HepG2 (cell line): Measurements from ENCODE around the gene NINJ2. TPM values are rescaled to one million over a fixed set of nuclear protein-coding genes. Genes with fewer than 3 reads are reported as not detected.
A peak's percentile ranks its signal among the peaks of the same experiment; 100 is the strongest.

Experiments used
- AKNA ChIP-seq: sonication (generic); formaldehyde crosslinking; IDR thresholded peaks from 2 replicates; pipeline ENCODE4 v1.4.0; 2020; ENCODE audit warnings: missing genetic modification reagents, borderline replicate concordance
- CERS6 ChIP-seq: sonication (generic); formaldehyde crosslinking; IDR thresholded peaks from 2 replicates; pipeline ENCODE4 v1.5.0; 2020; ENCODE audit warnings: missing genetic modification reagents
- EZH2 ChIP-seq: conservative IDR thresholded peaks from 2 replicates; pipeline ENCODE4 v1.6.1; 2012; ENCODE audit warnings: mild to moderate bottlenecking, low read depth, low read length, moderate library complexity
- FOXP1 ChIP-seq, 2 experiments: fragments of 450-650 bp in 1 of 2; IDR thresholded peaks; 2 replicates each; pipeline ENCODE4 v1.6.1; 2017 to 2018; ENCODE audit warnings: antibody characterized with exemption in 1 of 2
- HCFC1 ChIP-seq: fragments of 150-350 bp; IDR thresholded peaks from 2 replicates; pipeline ENCODE4 v1.6.1; 2014; ENCODE audit warnings: low read depth, low read length
- ISL2 ChIP-seq: sonication (generic); formaldehyde crosslinking; IDR thresholded peaks from 2 replicates; pipeline ENCODE4 v1.5.0; 2020; ENCODE audit warnings: missing genetic modification reagents
- MED8 ChIP-seq: sonication (generic); formaldehyde crosslinking; IDR thresholded peaks from 2 replicates; pipeline ENCODE4 v1.8.1; 2023; ENCODE audit warnings: mild to moderate bottlenecking, missing genetic modification reagents; ENCODE audit not compliant: insufficient replicate concordance
- MEIS1 ChIP-seq: sonication (generic); formaldehyde crosslinking; IDR thresholded peaks from 2 replicates; pipeline ENCODE4 v1.9.0; 2021; ENCODE audit warnings: mild to moderate bottlenecking, missing genetic modification reagents, moderate library complexity, borderline replicate concordance
- NFKB2 ChIP-seq: sonication (generic); formaldehyde crosslinking; IDR thresholded peaks from 2 replicates; pipeline ENCODE4 v1.4.0; 2020; ENCODE audit warnings: missing genetic modification reagents, borderline replicate concordance
- SALL2 ChIP-seq: sonication (generic); formaldehyde crosslinking; IDR thresholded peaks from 2 replicates; pipeline ENCODE4 v1.8.1; 2023; ENCODE audit warnings: mild to moderate bottlenecking, missing genetic modification reagents, inconsistent platforms
- SKI ChIP-seq: fragments of 450-650 bp; IDR thresholded peaks from one replicate; pipeline ENCODE4 v1.6.1; 2018; ENCODE audit warnings: mild to moderate bottlenecking; ENCODE audit not compliant: partially characterized antibody
- SMAD3 ChIP-seq: sonication (generic); formaldehyde crosslinking; IDR thresholded peaks from 2 replicates; pipeline ENCODE4 v1.4.0; 2020; ENCODE audit warnings: missing genetic modification reagents
- TAF1 ChIP-seq: sonication (generic); formaldehyde crosslinking; IDR thresholded peaks from 2 replicates; pipeline ENCODE4 v1.4.0; 2020; ENCODE audit warnings: missing genetic modification reagents
- TBX2 ChIP-seq: sonication (generic); formaldehyde crosslinking; IDR thresholded peaks from 2 replicates; pipeline ENCODE4 v1.5.0; 2020; ENCODE audit warnings: missing genetic modification reagents, mild to moderate bottlenecking, borderline replicate concordance
- THRA ChIP-seq: sonication (generic); formaldehyde crosslinking; IDR thresholded peaks from 2 replicates; pipeline ENCODE4 v1.4.0; 2020; ENCODE audit warnings: missing genetic modification reagents, borderline replicate concordance
- ZFP36L1 ChIP-seq: sonication (generic); formaldehyde crosslinking; IDR thresholded peaks from 2 replicates; pipeline ENCODE4 v1.8.0; 2022; ENCODE audit warnings: mild to moderate bottlenecking, missing genetic modification reagents, moderate library complexity
- ZFP36L2 ChIP-seq: sonication (generic); formaldehyde crosslinking; IDR thresholded peaks from 2 replicates; pipeline ENCODE4 v1.4.0; 2020; ENCODE audit warnings: missing genetic modification reagents
- ZFX ChIP-seq: sonication (generic); formaldehyde crosslinking; IDR thresholded peaks from 2 replicates; pipeline ENCODE4 v1.4.0; 2020; ENCODE audit warnings: mild to moderate bottlenecking, low read depth, missing genetic modification reagents, moderate library complexity
- ZFYVE20 ChIP-seq: sonication (generic); formaldehyde crosslinking; IDR thresholded peaks from 2 replicates; pipeline ENCODE4 v1.8.0; 2023; ENCODE audit warnings: low read depth, mild to moderate bottlenecking, moderate library complexity, missing genetic modification reagents, borderline replicate concordance
- ZNF160 ChIP-seq: sonication (generic); formaldehyde crosslinking; IDR thresholded peaks from 2 replicates; pipeline ENCODE4 v1.8.0; 2022; ENCODE audit warnings: mild to moderate bottlenecking, inconsistent platforms, missing genetic modification reagents
- ZNF180 ChIP-seq: sonication (generic); formaldehyde crosslinking; IDR thresholded peaks from 2 replicates; pipeline ENCODE4 v1.4.0; 2020; ENCODE audit warnings: low read depth, missing genetic modification reagents, borderline replicate concordance
- ZNF556 ChIP-seq: sonication (generic); formaldehyde crosslinking; IDR thresholded peaks from 2 replicates; pipeline ENCODE4 v1.4.0; 2020; ENCODE audit warnings: mild to moderate bottlenecking, missing genetic modification reagents, borderline replicate concordance
- ZNF782 ChIP-seq: sonication (generic); formaldehyde crosslinking; IDR thresholded peaks from 2 replicates; pipeline ENCODE4 v1.4.0; 2020; ENCODE audit warnings: missing genetic modification reagents, mild to moderate bottlenecking, borderline replicate concordance
- ZSCAN22 ChIP-seq: sonication (generic); formaldehyde crosslinking; IDR thresholded peaks from 2 replicates; pipeline ENCODE4 v1.4.0; 2020; ENCODE audit warnings: mild to moderate bottlenecking, missing genetic modification reagents
- polyA plus RNA-seq, 8 experiments: library from polyadenylated mRNA; depleted of rRNA in 3 of 8; stranded (reverse) in 7 of 8; unstranded in 1 of 8; fragments of >200 nt; fragmentation: Illumina TruSeq in 4 of 8; extraction: Trizol in 4 of 8; gene quantifications; 2 replicates each; pipeline versions ENCODE4 v1.2.1 to v1.2.3, GENCODE V29; 2011 to 2016; ENCODE audit warnings: low read depth in 4 of 8, missing spikeins in 1 of 8, mixed read lengths in 1 of 8; ENCODE audit not compliant: insufficient read depth in 1 of 8
- total RNA-seq, 5 experiments: library from RNA; depleted of rRNA; stranded (reverse); fragments of >200 nt; fragmentation: Illumina TruSeq; extraction: Trizol; gene quantifications; 2 replicates each; pipeline ENCODE4 v1.2.3, GENCODE V29; 2016; ENCODE audit warnings: low read depth in 1 of 5

Gene NINJ2
- total and polyA plus RNA-seq, 2 of the 13 experiments (the other 11 are each of a cell fraction or from before 2014, with no cell fraction given): 0.62 to 3.8 TPM

- no peak for TF ChIP-seq AKNA
- TF ChIP-seq EZH2: no peak
- TF ChIP-seq FOXP1 (IDR thresholded peaks at IDR 0.05): no peak
- TF ChIP-seq FOXP1 (CRISPR knock-in tag; IDR thresholded peaks at IDR 0.05): peak; percentile 57; the same call in 1 of the 2 replicates
- no peak for TF ChIP-seq ZNF782 (CRISPR knock-in tag)
- TF ChIP-seq TAF1 (CRISPR knock-in tag): peak; percentile 49
- peak; percentile 2; the same call in 1 of the 2 replicates for TF ChIP-seq ZSCAN22 (CRISPR knock-in tag)
- peak; percentile 47; the same call in 1 of the 2 replicates for TF ChIP-seq ZNF556
- no peak for TF ChIP-seq HCFC1
- TF ChIP-seq ZNF160 (CRISPR knock-in tag): peak; percentile 78
- TF ChIP-seq TBX2 (CRISPR knock-in tag): peak; percentile 88
- TF ChIP-seq ZFP36L1 (CRISPR knock-in tag): peak; percentile 77
- peak; percentile 19 for TF ChIP-seq SMAD3
- peak; percentile 90 for TF ChIP-seq NFKB2
- TF ChIP-seq ZFP36L2 (CRISPR knock-in tag): no peak
- TF ChIP-seq ZFX (CRISPR knock-in tag): peak; percentile 99
- no peak for TF ChIP-seq CERS6 (CRISPR knock-in tag)
- TF ChIP-seq MEIS1 (CRISPR knock-in tag): 0 out of 2 replicates have a peak, but pooled peaks have one; percentile 24
- TF ChIP-seq MED8: peak; percentile 94
- no peak for TF ChIP-seq SALL2 (CRISPR knock-in tag)
- no peak for TF ChIP-seq ZFYVE20 (CRISPR knock-in tag)
- TF ChIP-seq ISL2: no peak
- peak; percentile 70 for TF ChIP-seq SKI
- TF ChIP-seq THRA (CRISPR knock-in tag): peak; percentile 88
- TF ChIP-seq ZNF180 (CRISPR knock-in tag): no peak
Measured at GRCh38 chr12:575948-576614, 87.2 kb downstream of the NINJ2 start (continued).
